H1 (cell line): Measurements from ENCODE around the gene BTBD8. TPM values are rescaled to one million over a fixed set of nuclear protein-coding genes. Genes with fewer than 3 reads are reported as not detected.

Source experiments
- CTCF ChIA-PET: fragments of 300-600 bp; sonication (Branson Sonifier 250); formaldehyde crosslinking; loops from one replicate; lab custom pipeline; 2021; ENCODE audit not compliant: partially characterized antibody; lab: Charles Lee
- POLR2A ChIA-PET: fragments of 300-600 bp; sonication (Branson Sonifier 250); formaldehyde crosslinking; loops from one replicate; lab custom pipeline; 2021; ENCODE audit warnings: inconsistent platforms; ENCODE audit not compliant: partially characterized antibody; lab: Charles Lee
- DNase-seq, 2 experiments: peaks; one replicate each; pipeline versions ENCODE4 v3.0.0 to v3.0.0-alpha.2; 2010 to 2022; ENCODE audit warnings: low spot score in 2 of 2, low read depth in 1 of 2, mixed read lengths in 1 of 2
- FAIRE-seq: peaks from 2 replicates; lab custom pipeline; 2011; peaks lifted over from hg19 to GRCh38; lab: Jason Lieb, UNC
- H2AFZ ChIP-seq: 2 replicates; pipeline ENCODE4 v1.8.1; 2012; ENCODE audit warnings: low read length, inconsistent platforms
- H2AK5ac ChIP-seq: 2 replicates; pipeline ENCODE4 v1.6.1; 2013; ENCODE audit warnings: low read depth, low read length
- H2BK120ac ChIP-seq: replicated peaks from 2 replicates; pipeline ENCODE3; 2013; ENCODE audit warnings: low read depth, low read length, inconsistent platforms
- H2BK12ac ChIP-seq: 2 replicates; pipeline ENCODE4 v1.6.1; 2013; ENCODE audit warnings: low read depth, low read length
- H2BK15ac ChIP-seq: 2 replicates; pipeline ENCODE4 v1.6.1; 2013; ENCODE audit warnings: low read length
- H2BK20ac ChIP-seq: 2 replicates; pipeline ENCODE4 v1.6.1; 2013; ENCODE audit warnings: low read length
- H2BK5ac ChIP-seq: 2 replicates; pipeline ENCODE4 v1.6.1; 2013; ENCODE audit warnings: low read depth, low read length
- H3K14ac ChIP-seq: 2 replicates; pipeline ENCODE4 v1.6.1; 2013; ENCODE audit warnings: inconsistent platforms; ENCODE audit not compliant: insufficient read length
- H3K18ac ChIP-seq: 2 replicates; pipeline ENCODE4 v1.6.1; 2013; ENCODE audit warnings: low read length; ENCODE audit errors: extremely low read depth
- H3K23ac ChIP-seq: 2 replicates; pipeline ENCODE4 v1.6.1; 2013; ENCODE audit warnings: inconsistent platforms; ENCODE audit not compliant: insufficient read length
- H3K23me2 ChIP-seq: 2 replicates; pipeline ENCODE4 v1.6.1; 2013; ENCODE audit warnings: low read depth, low read length
- H3K27ac ChIP-seq: 2 replicates; pipeline ENCODE4 v1.6.1; 2011; ENCODE audit warnings: low read depth, low read length, inconsistent platforms
- H3K27me3 ChIP-seq, 4 experiments: replicated peaks in 1 of 4; 1 replicate in 1 of 4; 2 replicates in 3 of 4; pipeline versions ENCODE4 v1.6.1 to v1.8.1; 2011 to 2013; ENCODE audit warnings: low read length in 3 of 4, mild to moderate bottlenecking in 3 of 4, inconsistent platforms in 2 of 4, mixed read lengths in 2 of 4, moderate library complexity in 1 of 4; ENCODE audit not compliant: control insufficient read depth in 3 of 4, insufficient read depth in 3 of 4; ENCODE audit errors: extremely low read depth in 1 of 4
- H3K36me3 ChIP-seq, 4 experiments: 2 replicates each; pipeline versions ENCODE4 v1.6.1 to v1.8.1; 2011 to 2013; ENCODE audit warnings: mild to moderate bottlenecking in 4 of 4, low read length in 3 of 4, moderate library complexity in 2 of 4, control low read depth in 1 of 4, inconsistent platforms in 1 of 4; ENCODE audit not compliant: insufficient read depth in 4 of 4, control insufficient read depth in 2 of 4
- H3K4ac ChIP-seq: replicated peaks from 2 replicates; pipeline ENCODE3; 2013; ENCODE audit warnings: low read length, low read depth, mixed read lengths, inconsistent platforms; ENCODE audit not compliant: insufficient read length
- H3K4me1 ChIP-seq, 4 experiments: replicated peaks in 1 of 4; 1 replicate in 1 of 4; 2 replicates in 3 of 4; pipeline versions ENCODE4 v1.6.1 to v1.8.1; 2011 to 2013; ENCODE audit warnings: low read length in 3 of 4, inconsistent platforms in 2 of 4, mixed read lengths in 1 of 4; ENCODE audit not compliant: insufficient read depth in 4 of 4, control insufficient read depth in 3 of 4
- H3K4me2 ChIP-seq, 2 experiments: 2 replicates each; pipeline versions ENCODE4 v1.6.1 to v1.8.1; 2011 to 2013; ENCODE audit warnings: low read depth in 2 of 2, low read length in 2 of 2, control low read depth in 1 of 2, inconsistent platforms in 1 of 2, mild to moderate bottlenecking in 1 of 2; ENCODE audit not compliant: insufficient read depth in 1 of 2
- H3K4me3 ChIP-seq, 4 experiments: fragments of 200-600, 300-600 bp in 1 of 4; sonication (generic), shearing (Covaris generic), sonication (Bioruptor Twin) in 1 of 4; 2 replicates each; pipeline versions ENCODE4 v1.5.1 to v1.8.1; 2011 to 2016; ENCODE audit warnings: low read length in 4 of 4, low read depth in 3 of 4, control low read depth in 2 of 4, inconsistent platforms in 2 of 4, mild to moderate bottlenecking in 2 of 4, mixed read lengths in 1 of 4, moderate library complexity in 1 of 4; ENCODE audit not compliant: insufficient read depth in 2 of 4; ENCODE audit errors: extremely low read depth in 1 of 4
- H3K56ac ChIP-seq: replicated peaks from 2 replicates; pipeline ENCODE3; 2013; ENCODE audit warnings: low read depth, mild to moderate bottlenecking, mixed read lengths, low read length, inconsistent platforms; ENCODE audit not compliant: insufficient read length
- H3K79me1 ChIP-seq: 2 replicates; pipeline ENCODE4 v1.6.1; 2013; ENCODE audit warnings: low read depth, low read length, control low read depth
- H3K79me2 ChIP-seq, 2 experiments: 2 replicates each; pipeline versions ENCODE4 v1.6.1 to v1.8.1; 2012 to 2013; ENCODE audit warnings: low read length in 2 of 2, mild to moderate bottlenecking in 2 of 2, inconsistent platforms in 1 of 2; ENCODE audit not compliant: insufficient read depth in 2 of 2, control insufficient read depth in 1 of 2
- H3K9ac ChIP-seq, 4 experiments: replicated peaks in 1 of 4; 1 replicate in 1 of 4; 2 replicates in 3 of 4; pipeline versions ENCODE4 v1.6.1 to v1.8.1; 2011 to 2013; ENCODE audit warnings: low read depth in 3 of 4, low read length in 3 of 4, control low read depth in 2 of 4, mild to moderate bottlenecking in 2 of 4, moderate library complexity in 2 of 4, inconsistent platforms in 1 of 4; ENCODE audit errors: extremely low read depth in 1 of 4
- H3K9me3 ChIP-seq, 2 experiments: 2 replicates each; pipeline versions ENCODE4 v1.6.1 to v1.8.1; 2012 to 2013; ENCODE audit warnings: mild to moderate bottlenecking in 2 of 2, moderate library complexity in 2 of 2, control low read depth in 1 of 2, inconsistent platforms in 1 of 2, low read depth in 1 of 2, low read length in 1 of 2, mixed read lengths in 1 of 2; ENCODE audit not compliant: insufficient read depth in 2 of 2
- H4K20me1 ChIP-seq, 2 experiments: replicated peaks in 1 of 2; 2 replicates each; pipeline versions ENCODE3 to v1.8.1; 2011 to 2013; ENCODE audit warnings: inconsistent platforms in 2 of 2, low read length in 2 of 2, mild to moderate bottlenecking in 1 of 2; ENCODE audit not compliant: insufficient read depth in 2 of 2, control insufficient read depth in 1 of 2
- H4K5ac ChIP-seq: 2 replicates; pipeline ENCODE4 v1.6.1; 2013; ENCODE audit warnings: low read length, low read depth, mixed read lengths, inconsistent platforms; ENCODE audit not compliant: insufficient read length
- H4K8ac ChIP-seq: 2 replicates; pipeline ENCODE4 v1.8.0; 2013; ENCODE audit warnings: mild to moderate bottlenecking, moderate library complexity, low read length, inconsistent platforms; ENCODE audit not compliant: insufficient read depth; ENCODE audit errors: extremely low read depth
- H4K91ac ChIP-seq: replicated peaks from 2 replicates; pipeline ENCODE3; 2013; ENCODE audit warnings: low read length, mixed read lengths, inconsistent platforms; ENCODE audit not compliant: insufficient read length
- CEBPB ChIP-seq: IDR thresholded peaks from 2 replicates; pipeline ENCODE4 v1.6.1; 2012; ENCODE audit warnings: low read depth, low read length
- FOSL1 ChIP-seq: IDR thresholded peaks from 2 replicates; pipeline ENCODE4 v1.6.1; 2011; ENCODE audit warnings: mild to moderate bottlenecking, low read depth, low read length, moderate library complexity; ENCODE audit not compliant: insufficient read depth
- GTF2F1 ChIP-seq: IDR thresholded peaks from 2 replicates; pipeline ENCODE4 v1.6.1; 2012; ENCODE audit warnings: low read depth, low read length, improper control_type of control experiment, borderline replicate concordance
- JUND ChIP-seq: IDR thresholded peaks from 2 replicates; pipeline ENCODE4 v1.6.1; 2011; ENCODE audit warnings: mild to moderate bottlenecking, improper control_type of control experiment, low read length
- KDM5A ChIP-seq: fragments of 200-600 bp; IDR thresholded peaks from 2 replicates; pipeline ENCODE4 v1.7.1; 2012; ENCODE audit warnings: mild to moderate bottlenecking, low read length, inconsistent platforms, mixed read lengths
- RFX5 ChIP-seq: IDR thresholded peaks from 2 replicates; pipeline ENCODE4 v1.6.1; 2011; ENCODE audit warnings: low read depth, low read length, improper control_type of control experiment, borderline replicate concordance
- SIX5 ChIP-seq: IDR thresholded peaks from 2 replicates; pipeline ENCODE4 v1.6.1; 2011; ENCODE audit warnings: mild to moderate bottlenecking, low read depth, low read length
- TAF7 ChIP-seq: optimal IDR thresholded peaks from 2 replicates; pipeline ENCODE3; 2011; ENCODE audit warnings: low read depth, mild to moderate bottlenecking, inconsistent platforms, low read length, moderate library complexity, borderline replicate concordance
- ZNF274 ChIP-seq: IDR thresholded peaks from 2 replicates; pipeline ENCODE4 v1.7.0; 2012; ENCODE audit warnings: low read length, borderline replicate concordance; ENCODE audit errors: extremely low read depth
- WGBS, 2 experiments: shearing (Covaris generic) in 1 of 2; methylation state at CpG; one replicate each; pipeline versions ENCODE4 v1.1.6 to v1.1.7; 2013 to 2015; ENCODE audit warnings: low lambda C conversion rate in 2 of 2, mixed read lengths in 2 of 2, inconsistent platforms in 1 of 2, low coverage in 1 of 2, missing lambda C conversion rate in 1 of 2; ENCODE audit not compliant: insufficient replicate concordance in 2 of 2, insufficient coverage in 1 of 2, insufficient read length in 1 of 2; ENCODE audit errors: extremely low coverage in 1 of 2, missing lambda C conversion rate in 1 of 2; 5-methylcytosine and 5-hydroxymethylcytosine counted together
- polyA plus RNA-seq, 7 experiments: library from polyadenylated mRNA; depleted of rRNA in 3 of 7; stranded (reverse) in 5 of 7; unstranded in 2 of 7; fragments of >200 nt in 5 of 7; fragments of 200-250 nt in 2 of 7; gene quantifications; 1 replicate in 5 of 7; 2 replicates in 1 of 7; 4 replicates in 1 of 7; pipeline versions ENCODE4 v1.2.1 to v1.2.3, GENCODE V29; 2011 to 2013; ENCODE audit warnings: missing spikeins in 2 of 7, mixed read lengths in 2 of 7
- total RNA-seq: library from RNA; stranded (reverse); fragmentation: NEBNext Ultra II Directional; extraction: Animal tissue kit (Norgen Biotek cat#: 25700); gene quantifications from 2 replicates; pipeline ENCODE4 v1.2.1, GENCODE V29; 2021
- TF ChIP-seq, protein P1 (sequence below): IDR thresholded peaks from 2 replicates; pipeline ENCODE4 v1.6.1; 2011; ENCODE audit warnings: low read length, improper control_type of control experiment
- TF ChIP-seq, protein P2 (sequence below): IDR thresholded peaks from 2 replicates; pipeline ENCODE4 v1.6.1; 2011; ENCODE audit warnings: low read depth, mild to moderate bottlenecking, low read length; ENCODE audit not compliant: insufficient read depth

The BTBD8 gene
- total and polyA plus RNA-seq, 2 of the 8 experiments (the other 6 are each of a cell fraction or from before 2014, with no cell fraction given): 0.44 to 2.5 TPM

DNA sequence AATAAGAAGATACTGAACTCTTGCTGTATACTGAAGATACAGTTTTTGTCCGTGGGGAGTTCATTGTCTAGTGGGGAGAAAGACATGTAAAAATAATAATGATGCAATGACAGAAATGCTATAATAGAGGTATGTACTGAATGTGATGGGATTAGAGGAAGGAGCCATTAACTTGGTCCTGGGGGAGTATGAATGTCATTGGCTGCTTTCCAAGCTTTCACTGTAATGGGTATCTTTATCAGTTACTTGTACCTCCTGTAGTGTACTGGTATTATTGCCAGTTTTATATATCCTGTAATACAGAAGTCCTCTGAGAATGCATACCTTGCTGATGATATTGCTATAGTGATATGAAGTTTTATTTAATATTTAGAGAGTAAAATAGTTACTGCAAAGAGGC lies 7.4 kb downstream of the BTBD8 start:
- DNase-seq: no peak
- H3K4me2 ChIP-seq: no peak overlapping the region
- H2AFZ ChIP-seq: no peak overlapping the region
- H4K8ac ChIP-seq: no peak overlapping the region
- H3K23me2 ChIP-seq: no peaks in the 10 kb centered on the region
- H3K27ac ChIP-seq: no peak overlapping the region
- H3K9ac ChIP-seq: no peak overlapping the region
- CTCF ChIA-PET: no interaction called here
- 91% methylated on average over 1 of the region's 1 CpG; no CpG with 5 or more reads in 1 of the 2 experiments for WGBS, 2 experiments
- H3K18ac ChIP-seq: no peak overlapping the region
- no peaks in the 10 kb centered on the region for H3K4me1 ChIP-seq
- TF ChIP-seq CEBPB (no peak), SIX5 (no peak), TAF7 (no peak), JUND (no peak), ZNF274 (no peak), KDM5A (no peak), FOSL1 (no peak), RFX5 (no peak), GTF2F1 (no peak)
- TF ChIP-seq, protein P1, sequence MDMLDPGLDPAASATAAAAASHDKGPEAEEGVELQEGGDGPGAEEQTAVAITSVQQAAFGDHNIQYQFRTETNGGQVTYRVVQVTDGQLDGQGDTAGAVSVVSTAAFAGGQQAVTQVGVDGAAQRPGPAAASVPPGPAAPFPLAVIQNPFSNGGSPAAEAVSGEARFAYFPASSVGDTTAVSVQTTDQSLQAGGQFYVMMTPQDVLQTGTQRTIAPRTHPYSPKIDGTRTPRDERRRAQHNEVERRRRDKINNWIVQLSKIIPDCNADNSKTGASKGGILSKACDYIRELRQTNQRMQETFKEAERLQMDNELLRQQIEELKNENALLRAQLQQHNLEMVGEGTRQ: no peak
- TF ChIP-seq, protein P2, sequence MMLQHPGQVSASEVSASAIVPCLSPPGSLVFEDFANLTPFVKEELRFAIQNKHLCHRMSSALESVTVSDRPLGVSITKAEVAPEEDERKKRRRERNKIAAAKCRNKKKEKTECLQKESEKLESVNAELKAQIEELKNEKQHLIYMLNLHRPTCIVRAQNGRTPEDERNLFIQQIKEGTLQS: no peak
- H4K20me1 ChIP-seq: no peaks in the 10 kb centered on the region
- H4K5ac ChIP-seq: no peak overlapping the region
- H3K56ac ChIP-seq: no peak overlapping the region
- no peaks in the 10 kb centered on the region for H3K79me1 ChIP-seq
- H3K14ac ChIP-seq: no peak overlapping the region
- no peak overlapping the region for H2BK15ac ChIP-seq
- no peak overlapping the region for H2BK5ac ChIP-seq
- no peak overlapping the region for H4K91ac ChIP-seq
- no peak overlapping the region for H2BK20ac ChIP-seq
- no peaks in the 10 kb centered on the region for H3K27me3 ChIP-seq
- no peak for FAIRE-seq
- H3K79me2 ChIP-seq: no peaks in the 10 kb centered on the region
- no peak overlapping the region for H2BK12ac ChIP-seq
- no peak overlapping the region for H3K4me3 ChIP-seq
- POLR2A ChIA-PET: no interaction called here
- H3K9me3 ChIP-seq: peaks cover 15 to 21% of the 10 kb centered on the region in 2 experiments
- H2AK5ac ChIP-seq: no peak overlapping the region
- H3K36me3 ChIP-seq: peaks cover 0 to 7% (median 0%) of the 10 kb centered on the region in 4 experiments; a peak in 1 of 8 replicates
- no peak overlapping the region for H3K23ac ChIP-seq
- no peak overlapping the region for H3K4ac ChIP-seq
- no peak overlapping the region for H2BK120ac ChIP-seq
